Esophagus (tissue), 2 donors: ENCODE results near the gene VDAC1. TPM values are rescaled to one million over a fixed set of nuclear protein-coding genes. Genes with fewer than 3 reads are reported as not detected.

ENCODE experiments used
- H3K27ac ChIP-seq, 2 donors: one replicate each; pipeline ENCODE4 v1.5.1; 2013; ENCODE audit warnings: low read depth in 2 of 2, mild to moderate bottlenecking in 2 of 2, inconsistent platforms in 1 of 2, low read length in 1 of 2, moderate library complexity in 1 of 2
- H3K27me3 ChIP-seq, 2 donors: one replicate each; pipeline ENCODE4 v1.6.1; 2013; ENCODE audit warnings: low read length in 2 of 2, control low read depth in 1 of 2, mild to moderate bottlenecking in 1 of 2; ENCODE audit not compliant: insufficient read depth in 2 of 2, control insufficient read depth in 1 of 2
- H3K36me3 ChIP-seq, 2 donors: one replicate each; pipeline ENCODE4 v1.6.1; 2013; ENCODE audit warnings: low read length in 1 of 2; ENCODE audit not compliant: control insufficient read depth in 2 of 2, insufficient read depth in 2 of 2
- H3K4me1 ChIP-seq, 2 donors: one replicate each; pipeline ENCODE4 v1.6.1; 2013; ENCODE audit warnings: low read length in 1 of 2; ENCODE audit not compliant: control insufficient read depth in 2 of 2, insufficient read depth in 2 of 2
- H3K4me3 ChIP-seq, 2 donors: one replicate each; pipeline ENCODE4 v1.5.1; 2013; ENCODE audit warnings: low read length in 2 of 2, mild to moderate bottlenecking in 2 of 2, low read depth in 1 of 2, moderate library complexity in 1 of 2
- H3K9me3 ChIP-seq, 2 donors: one replicate each; pipeline ENCODE4 v1.6.1; 2013; ENCODE audit warnings: mild to moderate bottlenecking in 2 of 2, low read depth in 1 of 2, low read length in 1 of 2, moderate library complexity in 1 of 2; ENCODE audit not compliant: control insufficient read depth in 2 of 2, insufficient read depth in 1 of 2
- WGBS, 2 donors: extraction: QIAGEN DNeasy Blood & Tissue Kit; methylation state at CpG; one replicate each; pipeline ENCODE4 v1.1.7; 2013; 5-methylcytosine and 5-hydroxymethylcytosine counted together
- polyA plus RNA-seq, 2 donors: library from polyadenylated mRNA; stranded (reverse); fragments of 200-250 nt; gene quantifications; one replicate each; pipeline ENCODE4 v1.2.3, GENCODE V29; 2013
- donor health status: healthy with polysubstance abuse.
- donor health status: Bipolar disorder and iron deficiency.

The VDAC1 gene, protein sequence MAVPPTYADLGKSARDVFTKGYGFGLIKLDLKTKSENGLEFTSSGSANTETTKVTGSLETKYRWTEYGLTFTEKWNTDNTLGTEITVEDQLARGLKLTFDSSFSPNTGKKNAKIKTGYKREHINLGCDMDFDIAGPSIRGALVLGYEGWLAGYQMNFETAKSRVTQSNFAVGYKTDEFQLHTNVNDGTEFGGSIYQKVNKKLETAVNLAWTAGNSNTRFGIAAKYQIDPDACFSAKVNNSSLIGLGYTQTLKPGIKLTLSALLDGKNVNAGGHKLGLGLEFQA
- polyA plus RNA-seq: 100 to 1,000 TPM; 154 to 167 TPM

GRCh38 chr5:134004626-134005416 is at the start of gene VDAC1:
TSS of gene VDAC1 (minus strand) at chr5:134004975. CDS start at chr5:133993012, 11,963 bp downstream.
- Histone ChIP-seq H3K9me3 (no peaks in the 10 kb centered on the region), H3K36me3 (peaks cover 0 to 2% of the 10 kb centered on the region in 2 donors), H3K4me3 (peak within 1 kb of the TSS; percentile 92 to 100), H3K4me1 (peaks cover 8 to 31% of the 10 kb centered on the region in 2 donors), H3K27me3 (no peaks in the 10 kb centered on the region), H3K27ac (peak within 1 kb of the TSS; percentile 98 to 99)
- WGBS, 2 donors: 0% methylated on average over 68 to 96 of the region's 96 CpGs

DNA sequence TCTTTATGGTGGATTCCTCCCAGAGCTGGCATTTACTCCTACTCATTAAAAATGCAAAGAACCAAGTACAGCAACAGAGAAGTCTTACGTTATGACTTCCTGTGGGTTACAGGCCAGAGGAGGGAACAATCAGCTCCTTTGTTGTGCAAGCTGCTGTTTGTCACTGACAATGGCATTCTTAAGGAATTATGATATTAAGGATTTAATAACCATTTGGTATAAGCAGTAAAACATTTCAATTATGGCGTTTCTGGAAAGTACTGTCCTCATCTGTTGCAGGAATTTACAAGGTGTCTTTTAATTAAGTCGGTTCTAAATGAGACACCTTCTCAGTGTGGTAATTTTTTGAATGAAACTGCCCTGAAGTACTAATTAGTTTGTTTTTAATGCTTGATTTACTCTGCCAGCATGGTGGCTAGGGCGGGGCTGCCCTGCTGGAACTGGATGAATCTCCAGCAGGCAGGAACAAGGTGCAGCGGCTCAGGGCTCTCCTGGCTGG is 49.1 kb upstream of the VDAC1 start:
- Histone ChIP-seq H3K4me3 (no peak overlapping the region), H3K36me3 (no peaks in the 10 kb centered on the region), H3K27ac (peak overlapping the region; percentile 65 to 86), H3K4me1 (peaks cover 8 to 10% of the 10 kb centered on the region in 2 donors), H3K27me3 (no peaks in the 10 kb centered on the region), H3K9me3 (no peaks in the 10 kb centered on the region)
- WGBS, 2 donors: 27 to 37% methylated on average over 5 of the region's 5 CpGs

DNA sequence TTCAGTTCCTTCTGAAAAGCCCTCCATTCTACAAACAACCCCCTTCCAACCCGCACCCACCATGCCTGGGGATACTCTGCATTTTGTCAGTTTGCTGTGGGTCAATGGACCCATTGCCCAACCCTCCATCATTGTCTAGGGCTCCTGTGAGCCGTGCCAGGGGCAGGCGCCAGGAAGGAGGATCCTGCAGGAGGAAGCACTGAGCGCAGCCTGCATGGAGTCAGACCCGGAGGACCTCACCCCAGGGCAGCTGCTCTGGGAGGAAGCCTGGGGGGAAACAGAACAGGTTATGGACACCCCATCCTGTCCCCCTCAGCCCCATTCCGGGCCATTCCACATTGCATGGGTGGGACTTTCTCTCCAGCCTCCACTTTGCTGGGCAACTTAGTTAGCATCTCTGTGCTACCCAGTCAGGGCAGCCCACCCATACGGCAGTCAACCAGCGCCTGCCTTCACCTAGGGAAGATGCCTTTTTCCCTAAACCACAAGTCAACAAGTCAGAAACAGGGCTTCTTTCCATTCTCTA is 48.6 kb upstream of the VDAC1 start:
- WGBS, 2 donors: 66 to 71% methylated on average over 8 of the region's 8 CpGs
- H3K4me3 ChIP-seq: no peak overlapping the region
- peaks cover 6 to 8% of the 10 kb centered on the region in 2 donors for H3K4me1 ChIP-seq
- no peaks in the 10 kb centered on the region for H3K27me3 ChIP-seq
- H3K27ac ChIP-seq: peak overlapping the region; percentile 62 to 86
- H3K36me3 ChIP-seq: no peaks in the 10 kb centered on the region
- H3K9me3 ChIP-seq: no peaks in the 10 kb centered on the region

DNA sequence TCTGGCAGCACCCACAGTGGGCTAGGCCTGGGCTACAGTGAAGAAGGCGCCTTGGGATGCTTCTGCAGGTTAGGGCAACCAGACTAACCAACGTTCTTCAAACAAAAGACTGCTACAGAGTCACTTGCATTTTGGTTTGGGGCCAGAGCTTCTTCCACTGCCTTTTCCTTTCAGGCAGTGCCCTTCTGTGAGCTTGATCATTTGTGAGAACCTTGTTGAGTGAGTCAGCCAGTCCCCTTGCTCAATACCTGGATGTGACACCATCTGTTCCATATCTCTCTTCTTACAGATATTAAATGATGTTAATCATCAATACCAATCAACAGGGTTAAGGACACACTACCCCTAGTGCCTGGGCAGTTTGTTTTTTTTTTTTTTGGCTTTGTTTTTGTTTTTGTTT is 46.5 kb upstream of the VDAC1 start:
- peaks cover 6 to 8% of the 10 kb centered on the region in 2 donors for H3K4me1 ChIP-seq
- H3K4me3 ChIP-seq: no peak overlapping the region
- no peak overlapping the region for H3K27ac ChIP-seq
- no peaks in the 10 kb centered on the region for H3K9me3 ChIP-seq
- WGBS, 2 donors: 67 to 68% methylated on average over 2 of the region's 2 CpGs
- H3K27me3 ChIP-seq: no peaks in the 10 kb centered on the region
- no peaks in the 10 kb centered on the region for H3K36me3 ChIP-seq

- Histone ChIP-seq H3K27ac (no peak overlapping the region), H3K4me1 (peaks cover 4 to 6% of the 10 kb centered on the region in 2 donors), H3K36me3 (no peaks in the 10 kb centered on the region), H3K27me3 (no peaks in the 10 kb centered on the region), H3K4me3 (no peak overlapping the region), H3K9me3 (no peaks in the 10 kb centered on the region)
Observed at GRCh38 chr5:134048864-134049263, 44.1 kb upstream of the VDAC1 start.

DNA sequence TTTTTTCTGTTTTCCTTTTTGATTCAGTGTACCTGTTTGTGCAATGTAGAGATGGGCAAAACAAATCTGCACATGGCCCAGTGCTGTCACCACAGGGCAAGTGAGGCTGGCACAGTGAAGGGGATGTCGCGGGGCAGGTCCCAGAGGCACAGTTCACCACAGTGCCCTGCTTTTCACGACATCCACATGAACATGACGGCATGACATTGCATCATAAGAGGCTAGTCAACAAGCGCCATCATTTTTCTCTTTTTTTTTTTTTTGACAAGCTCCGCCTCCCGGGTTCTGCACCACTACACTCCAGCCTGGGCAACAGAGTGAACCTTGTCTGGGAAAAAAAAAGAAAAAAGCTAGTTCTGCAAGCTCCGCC is 42.9 kb upstream of the VDAC1 start:
- H3K36me3 ChIP-seq: no peaks in the 10 kb centered on the region
- H3K4me1 ChIP-seq: peaks cover 0 to 3% of the 10 kb centered on the region in 2 donors
- no peaks in the 10 kb centered on the region for H3K27me3 ChIP-seq
- no peak overlapping the region for H3K4me3 ChIP-seq
- H3K27ac ChIP-seq: no peak overlapping the region
- 93% methylated on average over 8 of the region's 8 CpGs for WGBS, 2 donors
- no peaks in the 10 kb centered on the region for H3K9me3 ChIP-seq

DNA sequence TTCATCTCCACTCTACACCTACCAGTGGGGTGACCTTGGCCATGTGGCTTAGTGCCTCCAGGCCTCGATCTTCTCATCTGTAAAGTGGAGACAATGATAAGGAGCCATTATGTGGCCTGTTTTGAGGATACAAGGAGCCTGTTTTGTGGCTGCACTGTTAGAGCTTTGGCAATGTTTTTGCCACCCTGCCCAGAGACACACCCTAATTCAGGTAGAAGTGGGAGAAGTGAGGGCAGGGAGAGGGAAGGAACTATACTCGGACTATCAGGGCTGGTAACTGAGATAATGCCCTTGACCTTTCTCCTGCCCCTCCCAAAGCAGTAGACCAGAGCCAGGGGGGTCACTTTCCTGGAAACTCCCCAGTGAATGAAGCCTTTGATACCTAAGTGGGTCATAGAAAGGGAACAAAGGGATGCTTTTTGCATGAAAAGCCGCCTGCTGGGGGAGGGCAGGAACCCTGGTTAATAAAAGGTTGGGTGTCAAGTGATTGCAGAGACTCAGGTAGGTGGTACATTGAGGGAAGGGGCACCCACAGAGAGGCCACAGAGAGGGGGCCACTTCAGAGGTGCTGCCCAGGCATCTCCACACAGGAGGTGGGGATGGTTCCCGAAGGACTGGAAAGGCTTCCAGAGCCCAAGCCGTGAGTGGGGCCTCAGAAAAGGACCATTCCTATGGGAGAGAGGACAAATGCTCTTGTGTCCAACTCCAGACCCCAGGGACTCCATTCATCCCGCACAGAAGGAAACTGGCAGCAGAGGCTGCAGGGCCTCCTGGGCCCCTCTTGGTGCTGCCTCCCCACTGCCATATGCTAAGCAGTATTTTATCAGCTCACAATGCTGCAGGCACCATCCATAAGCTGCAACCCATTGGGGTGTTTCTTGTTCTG is 42.3 kb upstream of the VDAC1 start:
- H3K36me3 ChIP-seq: no peaks in the 10 kb centered on the region
- H3K27me3 ChIP-seq: no peaks in the 10 kb centered on the region
- no peaks in the 10 kb centered on the region for H3K9me3 ChIP-seq
- 74 to 80% methylated on average over 6 of the region's 6 CpGs for WGBS, 2 donors
- no peak overlapping the region for H3K27ac ChIP-seq
- no peak overlapping the region for H3K4me3 ChIP-seq
- peaks cover 0 to 3% of the 10 kb centered on the region in 2 donors for H3K4me1 ChIP-seq

DNA sequence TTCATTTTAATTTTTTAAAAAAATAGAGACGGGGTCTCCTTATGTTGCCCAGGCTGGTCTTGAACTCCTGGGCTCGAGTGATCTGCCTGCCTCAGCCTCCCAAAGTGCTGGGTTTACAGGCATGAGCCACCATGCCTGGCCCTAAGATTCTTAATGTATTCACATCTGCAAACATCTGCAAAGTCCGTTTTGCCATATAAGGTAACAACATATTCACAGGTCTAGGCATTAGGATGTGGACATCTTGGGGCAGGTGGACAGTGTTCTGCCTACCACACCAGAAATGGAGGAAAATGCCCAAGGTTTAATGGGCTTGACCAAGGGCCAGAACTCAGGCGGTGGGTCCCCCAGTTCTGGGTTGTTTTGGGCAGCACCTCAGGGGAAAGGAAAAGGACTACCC is 41.6 kb upstream of the VDAC1 start:
- Histone ChIP-seq H3K4me3 (no peak overlapping the region), H3K27me3 (no peaks in the 10 kb centered on the region), H3K36me3 (no peaks in the 10 kb centered on the region), H3K4me1 (peaks cover 0 to 3% of the 10 kb centered on the region in 2 donors), H3K9me3 (no peaks in the 10 kb centered on the region), H3K27ac (no peak overlapping the region)
- WGBS, 2 donors: 86 to 89% methylated on average over 4 of the region's 4 CpGs
